B cell (primary cell): Measurements from ENCODE around the gene NBEA. TPM values are rescaled to one million over a fixed set of nuclear protein-coding genes. Genes with fewer than 3 reads are reported as not detected.

ENCODE experiments used
- ATAC-seq: fragments of 200-7000 bp; cut with Tn5 transposase; one replicate; pipeline ENCODE4 v1.10.0; 2021; ENCODE audit warnings: low read depth, mild to moderate bottlenecking, moderate number of reproducible peaks, moderate library complexity
- CTCF ChIA-PET: fragments of 350-600 bp; sonication (Branson Sonifier 250); formaldehyde crosslinking; loops from one replicate; lab custom pipeline; 2021; ENCODE audit warnings: antibody characterized with exemption, inconsistent platforms; lab: Charles Lee
- POLR2A ChIA-PET: fragments of 350-600 bp; sonication (Branson Sonifier 250); formaldehyde crosslinking; loops from one replicate; lab custom pipeline; 2021; ENCODE audit warnings: antibody characterized with exemption; lab: Charles Lee
- DNase-seq: peaks from one replicate; pipeline ENCODE4 v3.0.0; 2013
- H2AFZ ChIP-seq: 2 replicates; pipeline ENCODE4 v1.6.1; 2012; ENCODE audit warnings: mild to moderate bottlenecking, low read depth, low read length; ENCODE audit not compliant: insufficient read depth, poor library complexity, severe bottlenecking
- H3K27ac ChIP-seq, 2 donors: 1 replicate in 1 of 2; 2 replicates in 1 of 2; pipeline ENCODE4 v1.5.1; 2012 to 2013; ENCODE audit warnings: low read length in 2 of 2, mild to moderate bottlenecking in 2 of 2, moderate library complexity in 1 of 2
- H3K27me3 ChIP-seq, 4 experiments: fragments of 200-600 bp in 1 of 4; sonication (generic) in 1 of 4; replicated peaks in 1 of 4; 1 replicate in 2 of 4; 2 replicates in 2 of 4; pipeline versions ENCODE4 v1.6.1 to v1.7.0; 2013 to 2016; ENCODE audit warnings: low read length in 3 of 4, mild to moderate bottlenecking in 2 of 4, mixed read lengths in 1 of 4, moderate library complexity in 1 of 4; ENCODE audit not compliant: insufficient read depth in 4 of 4, control insufficient read depth in 3 of 4; ENCODE audit errors: control extremely low read depth in 1 of 4
- H3K36me3 ChIP-seq, 2 experiments: replicated peaks in 1 of 2; 1 replicate in 1 of 2; 2 replicates in 1 of 2; pipeline versions ENCODE4 v1.6.1 to v1.7.1; 2013; ENCODE audit warnings: low read length in 1 of 2; ENCODE audit not compliant: insufficient read depth in 2 of 2, control insufficient read depth in 1 of 2; ENCODE audit errors: control extremely low read depth in 1 of 2, extremely low read depth in 1 of 2
- H3K4me1 ChIP-seq, 2 donors: fragments of 200-600 bp in 1 of 2; sonication (generic) in 1 of 2; 1 replicate in 1 of 2; 2 replicates in 1 of 2; pipeline versions ENCODE4 v1.5.1 to v1.6.1; 2013 to 2017; ENCODE audit warnings: low read length in 2 of 2; ENCODE audit not compliant: control insufficient read depth in 2 of 2, insufficient read depth in 2 of 2
- H3K4me2 ChIP-seq: replicated peaks from 2 replicates; pipeline ENCODE3; 2012; ENCODE audit warnings: mild to moderate bottlenecking, low read depth, low read length; ENCODE audit not compliant: poor library complexity, severe bottlenecking
- H3K4me3 ChIP-seq, 5 experiments: fragments of 200-600 bp in 1 of 5; sonication (generic) in 1 of 5; 1 replicate in 3 of 5; 2 replicates in 2 of 5; pipeline versions ENCODE4 v1.5.1 to v1.7.0; 2011 to 2016; ENCODE audit warnings: low read length in 4 of 5, mild to moderate bottlenecking in 4 of 5, low read depth in 2 of 5, control low read depth in 1 of 5, moderate library complexity in 1 of 5; ENCODE audit not compliant: insufficient read depth in 1 of 5; ENCODE audit errors: control extremely low read depth in 1 of 5, extremely low read depth in 1 of 5
- H3K79me2 ChIP-seq: fragments of 200-600 bp; sonication (generic); one replicate; pipeline ENCODE4 v1.6.0; 2016; ENCODE audit warnings: low read length; ENCODE audit not compliant: control insufficient read depth, insufficient read depth
- H3K9ac ChIP-seq: fragments of 200-600 bp; sonication (generic); 2 replicates; pipeline ENCODE4 v1.6.1; 2017; ENCODE audit warnings: mild to moderate bottlenecking, low read length, moderate library complexity
- H3K9me3 ChIP-seq, 3 donors: one replicate each; pipeline versions ENCODE4 v1.6.1 to v1.7.1; 2013; ENCODE audit warnings: low read length in 2 of 3; ENCODE audit not compliant: control insufficient read depth in 2 of 3, insufficient read depth in 1 of 3; ENCODE audit errors: control extremely low read depth in 1 of 3
- H4K20me1 ChIP-seq: 2 replicates; pipeline ENCODE4 v1.6.0; 2012; ENCODE audit warnings: mild to moderate bottlenecking, low read length; ENCODE audit not compliant: insufficient read depth, control insufficient read depth, poor library complexity, severe bottlenecking
- H3K27ac Mint-ChIP-seq: one replicate; pipeline ENCODE4 v1.8.0; 2021; ENCODE audit warnings: mixed read lengths
- H3K27me3 Mint-ChIP-seq: one replicate; pipeline ENCODE4 v1.8.0; 2021; ENCODE audit warnings: mixed read lengths
- H3K4me1 Mint-ChIP-seq: one replicate; pipeline ENCODE4 v1.8.0; 2021; ENCODE audit warnings: mixed read lengths
- H3K4me3 Mint-ChIP-seq: one replicate; pipeline ENCODE4 v1.8.0; 2021; ENCODE audit warnings: mixed read lengths
- H3K9me3 Mint-ChIP-seq: one replicate; pipeline ENCODE4 v1.8.0; 2022; ENCODE audit warnings: mixed read lengths; ENCODE audit not compliant: insufficient read depth
- EZH2 ChIP-seq: IDR thresholded peaks from 2 replicates; pipeline ENCODE4 v1.6.1; 2012; ENCODE audit warnings: borderline replicate concordance, low read depth, mild to moderate bottlenecking, moderate library complexity, low read length; ENCODE audit not compliant: insufficient read depth, poor library complexity, severe bottlenecking
- WGBS: methylation state at CpG from one replicate; pipeline ENCODE4 v1.1.5; 2013; ENCODE audit warnings: missing lambda C conversion rate; ENCODE audit not compliant: insufficient coverage; 5-methylcytosine and 5-hydroxymethylcytosine counted together
- intact Hi-C: fragments of 100-400 bp; cut with micrococcal nuclease; formaldehyde crosslinking; loops from one replicate; pipeline ENCODE4 v1.10.0; 2022
- polyA plus RNA-seq: library from polyadenylated mRNA; depleted of rRNA; stranded (reverse); fragments of >200 nt; gene quantifications from 2 replicates; pipeline ENCODE4 v1.2.3, GENCODE V29; 2012
- total RNA-seq, 2 donors: library from RNA; stranded (reverse); fragments of 120-200 nt in 1 of 2; gene quantifications; 1 replicate in 1 of 2; 2 replicates in 1 of 2; pipeline versions ENCODE4 v1.2.3 to v1.2.4, GENCODE V29; 2013 to 2022
- TF ChIP-seq, protein P1 (sequence below): fragments of 200-600 bp; IDR thresholded peaks from one replicate; pipeline ENCODE4 v1.8.0; 2022; ENCODE audit warnings: antibody characterized with exemption, mild to moderate bottlenecking

Gene NBEA
- total and polyA plus RNA-seq, 2 donors (not counting 1 experiment from before 2014, with no cell fraction given), result 1.5 to 10.7 TPM

GRCh38 chr13:35449821-35450220, 507.8 kb downstream of the NBEA start:
- DNase-seq (no peak), ATAC-seq (no peak)
- Histone ChIP-seq H3K4me2 (no peak overlapping the region), H3K27ac (no peak overlapping the region), H4K20me1 (no peaks in the 10 kb centered on the region), H3K36me3 (no peaks in the 10 kb centered on the region), H3K79me2 (no peaks in the 10 kb centered on the region), H3K4me1 (no peaks in the 10 kb centered on the region), H3K9ac (no peak overlapping the region), H3K9me3 (no peaks in the 10 kb centered on the region), H3K27me3 (no peaks in the 10 kb centered on the region), H3K4me3 (no peak overlapping the region), H2AFZ (no peak overlapping the region)
- ChIA-PET CTCF (no interaction called here), POLR2A (no interaction called here)
- TF ChIP-seq EZH2, result no peak
- TF ChIP-seq, protein P1, sequence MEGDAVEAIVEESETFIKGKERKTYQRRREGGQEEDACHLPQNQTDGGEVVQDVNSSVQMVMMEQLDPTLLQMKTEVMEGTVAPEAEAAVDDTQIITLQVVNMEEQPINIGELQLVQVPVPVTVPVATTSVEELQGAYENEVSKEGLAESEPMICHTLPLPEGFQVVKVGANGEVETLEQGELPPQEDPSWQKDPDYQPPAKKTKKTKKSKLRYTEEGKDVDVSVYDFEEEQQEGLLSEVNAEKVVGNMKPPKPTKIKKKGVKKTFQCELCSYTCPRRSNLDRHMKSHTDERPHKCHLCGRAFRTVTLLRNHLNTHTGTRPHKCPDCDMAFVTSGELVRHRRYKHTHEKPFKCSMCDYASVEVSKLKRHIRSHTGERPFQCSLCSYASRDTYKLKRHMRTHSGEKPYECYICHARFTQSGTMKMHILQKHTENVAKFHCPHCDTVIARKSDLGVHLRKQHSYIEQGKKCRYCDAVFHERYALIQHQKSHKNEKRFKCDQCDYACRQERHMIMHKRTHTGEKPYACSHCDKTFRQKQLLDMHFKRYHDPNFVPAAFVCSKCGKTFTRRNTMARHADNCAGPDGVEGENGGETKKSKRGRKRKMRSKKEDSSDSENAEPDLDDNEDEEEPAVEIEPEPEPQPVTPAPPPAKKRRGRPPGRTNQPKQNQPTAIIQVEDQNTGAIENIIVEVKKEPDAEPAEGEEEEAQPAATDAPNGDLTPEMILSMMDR, result no peak
- Mint-ChIP-seq H3K27me3 (no peaks in the 10 kb centered on the region), H3K27ac (no peak overlapping the region), H3K4me1 (no peaks in the 10 kb centered on the region), H3K4me3 (no peak overlapping the region), H3K9me3 (no peaks in the 10 kb centered on the region)
- no CpG with 5 or more reads among the region's 2 CpGs for WGBS
- intact Hi-C loops, result no loop called here

- Mint-ChIP-seq H3K4me1 (no peaks in the 10 kb centered on the region), H3K27me3 (no peaks in the 10 kb centered on the region), H3K9me3 (no peaks in the 10 kb centered on the region), H3K4me3 (no peak overlapping the region), H3K27ac (no peak overlapping the region)
- no peak overlapping the region for H3K27ac ChIP-seq
- H3K36me3 ChIP-seq, result no peaks in the 10 kb centered on the region
- no peaks in the 10 kb centered on the region for H3K27me3 ChIP-seq
- WGBS, result no CpG with 5 or more reads among the region's 1 CpG
- POLR2A ChIA-PET, result no interaction called here
- no peaks in the 10 kb centered on the region for H4K20me1 ChIP-seq
- no peaks in the 10 kb centered on the region for H3K79me2 ChIP-seq
- ATAC-seq (no peak), DNase-seq (no peak)
- intact Hi-C loops, result no loop called here
- no peak overlapping the region for H3K9ac ChIP-seq
- H2AFZ ChIP-seq, result no peak overlapping the region
- CTCF ChIA-PET, result no interaction called here
- H3K4me2 ChIP-seq, result no peak overlapping the region
- TF ChIP-seq, protein P1, result no peak
- no peak for TF ChIP-seq EZH2
- H3K9me3 ChIP-seq, result no peaks in the 10 kb centered on the region
- H3K4me1 ChIP-seq, result no peaks in the 10 kb centered on the region
- H3K4me3 ChIP-seq, result no peak overlapping the region
Measured at GRCh38 chr13:35455022-35455421, 513.0 kb downstream of the NBEA start.
